Heart left ventricle (tissue), 13 donors: Measurements from ENCODE around the gene L3MBTL3.

Experiments used
- POLR2A ChIP-seq, 2 donors: fragments of 450-650 bp; IDR thresholded peaks; one replicate each; pipeline ENCODE4 v1.6.1; 2017; ENCODE audit warnings: antibody characterized with exemption in 2 of 2, mild to moderate bottlenecking in 2 of 2, moderate library complexity in 2 of 2
- TF ChIP-seq, protein P1 (sequence below), 12 donors: fragments of 200-600 bp; sonication (generic) in 4 of 12; IDR thresholded peaks; one replicate each; pipeline versions ENCODE4 v1.5.0 to v1.8.0; 2018 to 2022; ENCODE audit warnings: antibody characterized with exemption in 12 of 12, mild to moderate bottlenecking in 5 of 12
- donor health status: ischemic (EF 13 %, LVEDD 7.1; RV severe dilation, severe dysfunction).
- donor health status: DM: no; HTN: yes; CAD: no.
- donor health status: DM: no; HTN: no; CAD: no.
- donor health status: ischemic (EF 25% LVEDD 6.9; RV normal size, moderate dysfunction).
- donor health status: ischemic (EF 25% LVEDD 5.7; RV mildly dilated, moderate dysfunction).
- donor health status: ischemic (EF 35%, LVEDD 5.7; RV mildly dilated, moderate dysfunction).
- donor health status: nonischemic (EF 11% LVEDD 7.7; RV severe dilation, severe dysfunction).
- donor health status: DM: yes; HTN: yes; CAD: no.
- donor health status: PGD.
- donor health status: ischemic (EF 29% LVEDD 5.4; RV normal size, mild dysfunction).
- donor health status: nonischemic (EF 23%, LVEDD 6.1; RV moderate dilation, normal function).

GRCh38 chr6:129996387-129996786 lies 22.0 kb upstream of the L3MBTL3 start:
- TF ChIP-seq, protein P1, sequence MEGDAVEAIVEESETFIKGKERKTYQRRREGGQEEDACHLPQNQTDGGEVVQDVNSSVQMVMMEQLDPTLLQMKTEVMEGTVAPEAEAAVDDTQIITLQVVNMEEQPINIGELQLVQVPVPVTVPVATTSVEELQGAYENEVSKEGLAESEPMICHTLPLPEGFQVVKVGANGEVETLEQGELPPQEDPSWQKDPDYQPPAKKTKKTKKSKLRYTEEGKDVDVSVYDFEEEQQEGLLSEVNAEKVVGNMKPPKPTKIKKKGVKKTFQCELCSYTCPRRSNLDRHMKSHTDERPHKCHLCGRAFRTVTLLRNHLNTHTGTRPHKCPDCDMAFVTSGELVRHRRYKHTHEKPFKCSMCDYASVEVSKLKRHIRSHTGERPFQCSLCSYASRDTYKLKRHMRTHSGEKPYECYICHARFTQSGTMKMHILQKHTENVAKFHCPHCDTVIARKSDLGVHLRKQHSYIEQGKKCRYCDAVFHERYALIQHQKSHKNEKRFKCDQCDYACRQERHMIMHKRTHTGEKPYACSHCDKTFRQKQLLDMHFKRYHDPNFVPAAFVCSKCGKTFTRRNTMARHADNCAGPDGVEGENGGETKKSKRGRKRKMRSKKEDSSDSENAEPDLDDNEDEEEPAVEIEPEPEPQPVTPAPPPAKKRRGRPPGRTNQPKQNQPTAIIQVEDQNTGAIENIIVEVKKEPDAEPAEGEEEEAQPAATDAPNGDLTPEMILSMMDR (IDR thresholded peaks at IDR 0.05), result no peak
- no peak for TF ChIP-seq POLR2A (IDR thresholded peaks at IDR 0.05)
